ENCODE measurements around the gene CLDN25. TPM values are rescaled to one million over a fixed set of nuclear protein-coding genes. Genes with fewer than 3 reads are reported as not detected.

Gene CLDN25
- total RNA-seq = not detected in 2 replicates

GRCh38 chr11:113779496-113779895, at the start of gene CLDN25:
Gene CLDN25 (plus strand): TSS chr11:113779796. CDS start chr11:113779796, 0 bp downstream.

DNA sequence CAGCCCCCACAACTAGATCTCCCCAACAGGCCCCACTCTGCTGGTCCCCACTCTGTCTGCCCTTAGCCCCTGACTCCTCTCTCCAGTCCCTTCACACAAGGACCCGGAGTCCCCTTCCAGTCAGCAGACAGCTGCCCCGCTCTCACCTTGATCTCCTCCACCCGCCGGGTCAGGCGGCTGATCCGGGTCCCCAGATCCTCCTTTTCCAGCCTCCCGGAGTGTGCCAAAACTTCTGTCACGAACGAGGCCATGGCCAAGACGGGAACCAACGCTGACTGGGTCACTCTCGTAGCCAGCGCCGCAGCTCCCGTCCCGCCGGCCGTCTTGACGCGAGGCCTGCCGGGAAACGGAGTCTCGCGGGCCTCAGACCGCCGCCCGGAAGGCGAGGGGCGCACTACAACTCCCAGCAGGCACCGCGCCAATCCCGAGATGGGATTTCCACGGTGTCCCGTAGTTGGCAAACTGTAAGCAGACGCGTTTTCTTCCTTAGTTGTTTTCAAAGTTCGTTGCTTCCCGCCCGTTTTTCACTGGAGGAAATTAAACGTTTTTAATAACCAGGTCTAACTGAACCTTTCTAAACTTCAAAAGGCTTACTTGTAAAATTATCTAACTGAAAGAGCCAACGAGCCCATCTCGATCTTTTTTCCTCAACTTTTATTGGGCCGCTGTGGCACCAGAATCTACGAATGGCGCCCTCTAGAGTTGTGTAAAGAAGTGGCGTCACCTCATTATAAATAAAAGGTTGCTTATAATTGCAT, 6.0 kb upstream of the CLDN25 start, which contains the start of gene ZW10:
Gene ZW10 (minus strand): TSS at position 277 of the 758 bp plus-strand sequence. CDS start 26 bp downstream, at position 251.

Other genes with a start within 250 kb of the CLDN25 start
- 0.13 and 0.16 TPM in 2 replicates for gene TMPRSS5, start 73.5 kb upstream of the CLDN25 start, total RNA-seq
- 7.9 and 17.4 TPM in 2 replicates for gene ZW10, start 6.1 kb upstream of the CLDN25 start, total RNA-seq
- 16.7 and 23.1 TPM in 2 replicates for gene USP28, start 95.8 kb downstream of the CLDN25 start, total RNA-seq
- not detected in 2 replicates for gene HTR3B, start 125.0 kb downstream of the CLDN25 start, total RNA-seq
- gene HTR3A, start 195.3 kb downstream of the CLDN25 start, total RNA-seq = not detected in 2 replicates